ENCODE results near the gene MICAL2.

Gene MICAL2

GRCh38 chr11:12076840-12077534, 33.4 kb upstream of the MICAL2 start:
- DNase-seq (ENCODE audit: low spot score) = no peak

- DNase-seq (ENCODE audit: low spot score) = no peak
These were observed 32.7 kb upstream of the MICAL2 start for GRCh38 chr11:12077535-12078280.

GRCh38 chr11:12079726-12080556, 30.4 kb upstream of the MICAL2 start:
- DNase-seq (ENCODE audit: low spot score) = peak; percentile 84

- no peak for DNase-seq (ENCODE audit: low spot score)
These were observed 27.0 kb upstream of the MICAL2 start for GRCh38 chr11:12083380-12083779.

- DNase-seq (ENCODE audit: low spot score) = no peak
These were observed 26.1 kb upstream of the MICAL2 start for GRCh38 chr11:12084256-12084655.

GRCh38 chr11:12085371-12086251, 24.8 kb upstream of the MICAL2 start:
- no peak for DNase-seq (ENCODE audit: low spot score)

- peak; percentile 80 for DNase-seq (ENCODE audit: low spot score)
These were observed 23.9 kb upstream of the MICAL2 start for GRCh38 chr11:12086271-12087074.

GRCh38 chr11:12087075-12088004, 23.1 kb upstream of the MICAL2 start:
- DNase-seq (ENCODE audit: low spot score) = peak; percentile 67

GRCh38 chr11:12088047-12088481, 22.3 kb upstream of the MICAL2 start:
- DNase-seq (ENCODE audit: low spot score) = peak; percentile 73

- no peak for DNase-seq (ENCODE audit: low spot score)
These were observed 21.9 kb upstream of the MICAL2 start for GRCh38 chr11:12088531-12088930.

GRCh38 chr11:12089041-12089440, 21.3 kb upstream of the MICAL2 start:
- no peak for DNase-seq (ENCODE audit: low spot score)

- no peak for DNase-seq (ENCODE audit: low spot score)
These were observed 20.9 kb upstream of the MICAL2 start for GRCh38 chr11:12089473-12089872.

GRCh38 chr11:12090061-12090591, 20.3 kb upstream of the MICAL2 start:
- peak; percentile 31 for DNase-seq (ENCODE audit: low spot score)

GRCh38 chr11:12090761-12091258, 19.6 kb upstream of the MICAL2 start:
- no peak for DNase-seq (ENCODE audit: low spot score)

GRCh38 chr11:12091956-12092558, 18.3 kb upstream of the MICAL2 start:
- DNase-seq (ENCODE audit: low spot score) = no peak

- no peak for DNase-seq (ENCODE audit: low spot score)
These were observed 17.7 kb upstream of the MICAL2 start for GRCh38 chr11:12092714-12093113.

- DNase-seq (ENCODE audit: low spot score) = no peak
These were observed 15.3 kb upstream of the MICAL2 start for GRCh38 chr11:12094872-12095800.

- DNase-seq (ENCODE audit: low spot score) = no peak
These were observed 13.2 kb upstream of the MICAL2 start for GRCh38 chr11:12097219-12097618.
